ENCODE data around the gene MED8.

DNA sequence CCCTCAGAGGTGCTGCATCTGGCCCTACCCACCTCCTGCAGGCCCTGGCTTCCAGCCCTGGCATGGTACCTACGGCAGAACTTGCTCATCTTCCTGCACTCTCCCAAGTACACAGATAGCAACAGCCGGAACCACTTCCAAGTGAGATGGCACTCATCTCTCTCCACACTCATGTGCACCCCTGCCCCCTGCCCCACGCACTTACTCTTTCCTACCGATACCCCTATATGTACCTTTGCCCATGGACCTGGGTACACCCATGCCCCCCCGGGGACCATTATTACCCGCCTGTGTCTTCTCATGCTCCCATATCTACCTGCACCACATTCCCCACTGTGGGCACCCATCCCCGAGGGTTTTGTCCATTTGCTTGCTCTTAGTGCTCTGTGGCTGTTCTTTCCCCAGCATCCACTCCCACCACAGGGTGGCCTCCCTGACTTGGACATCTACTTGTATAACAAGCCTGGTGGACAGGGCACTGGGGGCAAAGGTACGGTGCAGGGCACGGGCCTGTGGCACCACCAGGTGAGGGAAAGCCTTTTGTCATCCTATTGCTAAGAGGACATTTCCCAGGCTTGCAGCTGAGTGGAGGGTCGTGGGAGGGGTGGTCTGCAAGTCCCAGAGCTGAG lies 49.5 kb upstream of the MED8 start:
- TF ChIP-seq YY1 (IDR thresholded peaks at IDR 0.05; ENCODE audit: insufficient read depth, insufficient read length) (no peak), ZNF274 (IDR thresholded peaks at IDR 0.05; ENCODE audit: low read depth, low read length) (no peak)
